NK-92 (cell line): ENCODE measurements around the gene JPH3.

Experiments
- DNase-seq: peaks from one replicate; lab custom pipeline; 2025; ENCODE audit not compliant: unreplicated experiment; lab: John Stamatoyannopoulos, UW

JPH3 gene

DNA sequence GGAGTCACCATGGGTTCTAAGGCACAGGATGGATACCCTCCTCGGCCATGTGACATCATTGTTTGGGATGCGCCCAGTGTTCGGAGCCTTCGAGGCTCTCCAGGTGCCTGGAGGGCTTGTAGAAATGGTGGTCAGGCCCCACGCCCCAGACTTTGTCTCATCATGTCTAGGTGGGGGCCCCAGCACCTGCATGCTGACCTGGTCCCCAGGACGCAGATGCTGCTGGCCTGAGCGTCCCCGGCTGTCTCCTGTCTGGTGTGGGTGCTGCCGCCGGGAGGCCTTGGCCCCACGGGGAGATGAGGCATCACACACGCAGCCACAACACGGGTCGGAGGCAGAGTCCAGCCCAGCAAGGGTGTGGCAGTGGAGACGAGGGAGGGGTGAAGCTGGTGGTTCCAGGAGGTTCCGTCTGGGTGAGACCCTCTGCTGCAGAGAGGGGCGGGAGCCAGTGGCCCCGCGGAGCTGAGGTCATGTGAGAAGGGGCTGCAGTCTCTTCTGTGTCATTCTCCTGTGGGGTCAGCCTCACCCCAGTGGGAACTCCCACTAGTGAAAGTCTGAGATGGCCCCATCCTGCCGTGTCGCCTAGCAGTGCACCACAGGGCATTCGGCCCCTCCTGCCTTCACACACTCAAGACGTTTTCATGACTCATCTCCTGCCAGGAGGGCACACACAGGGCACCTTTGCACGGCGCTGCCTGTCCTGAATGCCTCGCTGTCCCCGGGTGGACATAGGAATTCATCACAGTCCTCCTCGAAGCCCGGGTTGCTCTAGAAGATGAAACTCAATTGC, 46.6 kb downstream of the JPH3 start:
- no peak for DNase-seq

DNA sequence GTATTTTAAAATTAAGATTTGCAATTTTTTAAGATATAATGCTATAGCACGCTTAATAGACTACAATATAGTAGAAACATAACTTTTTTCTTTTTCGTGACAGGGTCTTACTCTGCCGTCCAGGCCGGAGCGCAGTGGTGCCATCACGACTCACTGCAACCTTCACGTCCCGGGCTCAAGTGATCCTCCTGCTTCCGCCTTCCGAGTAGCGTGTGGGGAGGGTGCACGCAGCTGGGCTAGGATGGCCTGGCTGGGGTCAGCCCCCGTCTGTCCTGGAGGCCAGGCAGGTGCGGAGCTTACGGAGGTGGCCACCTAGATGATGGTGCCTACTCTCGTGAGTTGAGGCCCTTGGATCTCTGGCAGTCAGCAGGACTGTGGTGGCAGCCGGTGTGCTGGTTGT, 50.1 kb downstream of the JPH3 start:
- DNase-seq, result no peak

- no peak for DNase-seq
Observed at GRCh38 chr16:87652799-87653198, 50.5 kb downstream of the JPH3 start.

GRCh38 chr16:87653234-87653633, 50.9 kb downstream of the JPH3 start:
- DNase-seq, result no peak

DNA sequence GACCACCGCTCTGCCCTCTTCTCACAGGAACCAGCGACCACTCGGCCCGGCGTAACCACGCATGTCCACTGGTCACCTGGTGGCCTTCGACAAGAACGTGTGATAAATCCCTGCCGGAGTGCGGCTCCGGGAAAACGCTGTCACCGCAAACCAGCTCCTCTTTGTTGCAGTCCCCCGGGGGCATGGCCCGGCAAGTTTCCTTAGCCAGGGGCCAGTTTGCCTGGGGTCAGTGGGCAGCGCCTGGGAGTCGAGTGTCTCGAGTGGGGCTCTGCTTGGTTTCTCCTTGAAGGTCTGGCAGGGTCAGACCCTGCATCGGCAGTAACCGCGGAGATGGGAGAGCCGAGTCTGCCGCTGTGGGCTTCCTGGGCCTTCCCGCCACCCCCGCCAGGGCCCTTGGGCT, 52.5 kb downstream of the JPH3 start:
- no peak for DNase-seq

DNA sequence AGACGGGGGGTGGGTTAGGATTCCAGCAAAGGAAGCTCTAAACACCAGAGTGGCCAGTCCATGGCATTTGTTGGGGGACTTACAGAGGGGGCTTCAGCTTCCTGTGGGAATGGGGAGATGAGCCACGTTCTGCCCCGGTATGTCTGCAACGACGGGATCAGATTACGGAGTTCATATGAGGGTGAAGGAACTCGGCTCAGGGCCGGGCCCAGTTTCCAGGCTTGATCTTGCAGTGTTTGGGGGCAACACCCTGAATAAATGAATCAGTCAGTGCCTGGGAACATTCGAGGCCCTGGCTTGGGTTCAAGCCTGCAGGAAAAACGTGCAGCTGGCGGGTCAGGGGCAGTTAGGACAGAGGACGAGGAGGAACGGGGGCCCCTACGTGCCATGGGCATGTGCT, 54.0 kb downstream of the JPH3 start:
- no peak for DNase-seq

GRCh38 chr16:87657621-87658192, 55.4 kb downstream of the JPH3 start:
- DNase-seq, result no peak

DNA sequence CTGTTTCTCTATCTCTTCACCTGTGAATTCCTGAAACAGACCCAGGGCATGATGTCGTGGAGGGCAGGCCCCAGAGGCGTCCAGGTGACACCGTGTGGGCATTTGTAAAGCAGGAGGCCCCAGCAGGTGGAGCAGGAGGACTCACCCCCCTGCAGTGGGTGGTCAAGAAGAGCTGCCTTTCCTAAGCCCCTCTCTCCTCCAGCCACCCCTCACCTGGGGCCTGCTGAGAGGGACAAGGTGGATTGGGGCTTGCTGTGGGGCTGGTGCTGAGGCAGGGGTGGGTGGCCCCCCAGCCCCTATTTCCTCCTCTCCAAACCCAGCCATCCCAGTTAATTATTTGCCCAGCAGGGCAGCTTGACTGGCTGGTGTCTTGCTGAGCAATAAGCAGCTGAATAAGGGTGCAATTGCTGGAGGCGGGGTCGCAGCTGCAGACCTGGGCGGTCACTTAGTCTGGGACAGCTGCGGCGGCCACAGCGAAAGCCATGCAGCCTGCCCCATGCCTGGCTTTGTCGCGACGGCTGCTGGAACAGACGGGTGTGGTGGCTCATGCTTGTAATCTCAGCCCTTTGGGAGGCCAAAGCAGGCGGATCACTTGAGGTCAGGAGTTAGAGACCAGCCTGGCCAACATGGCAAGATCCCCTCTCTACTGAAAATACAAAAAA, 56.4 kb downstream of the JPH3 start:
- DNase-seq, result no peak

DNA sequence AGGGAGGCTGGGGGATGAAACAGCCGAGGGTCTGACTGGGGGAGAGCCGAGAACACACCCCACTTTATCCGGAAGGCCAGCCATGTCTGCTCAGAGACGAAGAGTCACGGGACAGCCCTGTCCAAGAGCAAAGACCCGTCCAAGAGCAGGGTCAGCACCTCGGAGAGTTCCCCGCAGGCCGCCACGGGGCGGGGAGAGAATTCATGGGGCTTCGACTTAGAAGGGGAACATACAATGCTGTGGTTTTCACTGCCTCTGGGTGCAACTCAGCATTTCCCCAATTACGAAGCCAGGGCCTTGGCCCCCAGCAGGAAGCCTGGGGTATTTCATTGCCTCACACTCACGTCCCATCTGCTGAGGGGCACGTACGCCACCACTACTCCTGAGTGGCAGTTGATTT, 59.3 kb downstream of the JPH3 start:
- DNase-seq, result no peak

DNA sequence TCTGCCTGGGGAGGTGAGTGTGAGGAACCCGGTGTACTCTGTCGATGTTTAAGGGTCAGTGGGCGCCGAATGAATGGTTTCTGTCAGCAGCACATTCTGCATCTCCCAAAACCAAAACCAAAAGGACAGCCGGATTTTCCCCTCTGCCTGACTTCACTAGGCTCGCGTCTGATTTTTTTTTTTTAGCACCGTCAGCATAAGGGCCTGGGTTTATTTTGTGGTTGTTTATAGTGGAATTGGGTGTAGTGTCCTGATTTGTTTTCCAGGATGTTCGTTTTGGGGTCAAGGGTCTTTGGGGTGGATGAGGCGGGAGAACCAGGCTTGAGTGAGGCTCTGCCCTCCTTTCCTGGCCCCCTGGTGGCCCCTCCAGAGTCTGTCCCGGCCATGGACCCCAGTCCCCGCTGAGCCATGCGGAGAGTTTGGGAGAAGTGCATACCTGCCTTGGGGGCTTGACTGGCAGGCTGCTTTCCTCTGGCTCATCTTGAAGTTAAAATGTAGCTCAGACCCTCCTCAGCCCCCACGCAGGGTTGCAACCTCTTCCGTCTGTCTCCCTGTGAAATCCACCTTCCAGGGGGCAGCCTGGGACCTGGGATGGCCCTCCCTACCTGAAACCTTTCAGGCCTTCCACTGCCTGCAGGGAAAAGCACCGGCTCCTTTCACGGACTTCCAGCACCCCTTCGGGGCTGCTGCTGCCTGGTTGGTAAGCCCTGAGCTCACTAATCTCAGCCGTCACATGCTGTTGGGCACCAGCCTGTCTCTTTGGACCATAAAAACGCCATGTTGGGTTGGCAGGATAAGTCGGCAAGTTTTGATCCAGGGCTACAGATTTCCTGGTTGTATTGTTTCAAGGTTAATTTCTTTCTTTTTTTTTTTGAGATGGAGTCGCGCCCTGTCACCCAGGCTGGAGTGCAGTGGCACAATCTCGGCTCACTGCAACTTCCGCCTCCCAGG, 60.2 kb downstream of the JPH3 start:
- no peak for DNase-seq

DNA sequence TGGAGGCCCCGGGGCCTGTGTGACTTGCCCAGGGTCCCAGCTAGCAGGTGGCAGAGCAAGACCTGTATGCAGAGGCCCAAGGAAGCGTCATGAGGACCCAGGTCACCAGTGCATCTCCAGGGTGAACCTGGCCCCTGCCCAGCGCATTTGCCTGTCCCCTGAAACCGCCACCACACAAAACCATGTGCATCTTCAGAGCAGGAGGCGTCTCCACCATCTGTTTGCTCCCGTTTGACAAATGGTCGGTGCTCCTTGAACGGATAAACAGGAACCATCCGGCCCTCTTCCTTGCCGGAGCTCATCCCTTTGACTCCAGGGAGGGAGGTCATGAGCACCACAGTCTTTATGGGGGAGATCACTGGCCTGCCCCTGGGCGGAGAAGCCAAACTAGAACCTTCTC, 62.5 kb downstream of the JPH3 start:
- no peak for DNase-seq

DNA sequence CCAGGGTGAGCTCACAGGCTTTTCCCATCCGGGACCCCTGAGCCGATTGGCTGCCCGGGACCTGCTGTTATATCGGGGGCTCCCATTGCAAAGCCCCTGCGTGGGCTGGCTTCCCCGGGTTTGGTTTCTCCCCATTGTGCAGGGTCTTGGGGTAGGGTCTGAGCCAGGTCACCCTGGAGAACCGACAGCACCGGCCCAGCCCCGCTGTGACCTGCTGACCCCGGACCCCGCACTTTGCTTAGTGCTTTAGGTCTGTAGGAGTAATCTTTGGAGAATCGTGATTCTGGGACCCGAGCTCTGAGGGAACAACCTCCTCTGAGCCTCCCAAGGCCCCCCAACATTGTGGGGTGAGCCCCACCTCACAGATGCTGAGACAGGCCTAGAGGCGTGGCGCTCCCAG, 62.9 kb downstream of the JPH3 start:
- DNase-seq, result no peak

DNA sequence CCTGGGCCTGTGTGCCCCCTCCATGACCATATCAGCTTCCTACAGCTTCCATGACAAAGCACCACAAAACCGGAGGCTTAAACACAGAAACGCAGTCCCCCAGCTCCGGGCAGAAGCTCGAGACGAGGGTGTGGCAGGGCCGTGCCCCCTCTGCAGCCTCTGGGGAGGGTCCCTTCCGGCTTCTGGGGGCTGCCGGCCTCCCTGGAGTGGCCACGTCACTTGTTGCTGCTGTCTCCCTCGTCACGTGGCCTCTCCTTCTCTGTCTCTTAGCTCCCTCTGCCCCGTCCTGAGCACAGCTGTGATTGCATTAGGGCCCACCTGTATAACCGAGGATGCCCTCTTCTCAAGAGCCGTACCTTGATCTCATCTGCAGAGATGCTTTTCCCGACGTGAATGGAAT, 64.6 kb downstream of the JPH3 start:
- DNase-seq, result no peak

- no peak for DNase-seq
Observed at GRCh38 chr16:87667443-87667842, 65.1 kb downstream of the JPH3 start.

DNA sequence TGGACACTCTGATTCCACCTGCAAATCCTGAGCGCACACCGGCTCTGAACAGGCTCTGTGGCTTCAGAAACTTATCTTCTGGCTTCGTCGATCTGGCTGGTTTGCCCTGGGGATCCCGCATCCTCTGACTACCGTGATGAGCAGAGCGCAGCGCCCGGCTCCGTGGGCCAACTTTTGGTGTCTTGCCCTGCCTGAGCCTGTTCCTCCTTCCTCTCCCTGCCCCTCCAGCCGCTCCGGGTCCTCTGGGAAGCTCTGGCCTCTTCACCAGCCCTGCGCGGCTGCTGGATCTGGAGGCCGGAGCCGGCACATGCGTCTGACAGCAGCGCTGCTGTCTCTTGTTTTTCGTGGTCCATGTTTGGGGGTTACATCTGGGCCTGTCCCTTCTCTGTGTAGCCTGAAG, 65.6 kb downstream of the JPH3 start:
- no peak for DNase-seq

DNA sequence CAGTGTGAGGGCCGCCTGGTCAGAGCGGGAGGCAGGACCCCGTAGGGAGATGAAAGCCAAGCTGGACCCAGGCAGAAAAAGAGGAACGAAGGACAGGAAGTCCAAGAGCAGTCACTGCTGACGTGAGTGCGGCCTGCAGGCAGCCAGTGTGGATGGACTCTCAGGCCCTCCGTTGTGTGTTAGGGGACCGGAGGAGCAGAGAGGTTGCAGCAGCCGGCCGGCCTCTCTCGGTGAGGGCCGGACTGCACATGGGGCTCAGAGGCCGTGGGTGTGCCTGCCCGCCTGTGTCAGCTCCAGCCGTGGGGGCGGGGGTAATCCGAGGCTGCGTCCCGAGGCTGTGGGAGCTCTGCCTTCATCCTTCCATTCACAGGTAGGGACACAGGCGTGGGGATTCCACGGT, 67.4 kb downstream of the JPH3 start:
- DNase-seq, result no peak

- DNase-seq, result no peak
Observed at GRCh38 chr16:87671221-87671620, 68.9 kb downstream of the JPH3 start.

GRCh38 chr16:87671715-87672270, 69.5 kb downstream of the JPH3 start:
- DNase-seq, result no peak

- no peak for DNase-seq
Observed at GRCh38 chr16:87674419-87674818, 72.1 kb downstream of the JPH3 start.

GRCh38 chr16:87675111-87675719, 72.9 kb downstream of the JPH3 start:
- DNase-seq, result no peak

DNA sequence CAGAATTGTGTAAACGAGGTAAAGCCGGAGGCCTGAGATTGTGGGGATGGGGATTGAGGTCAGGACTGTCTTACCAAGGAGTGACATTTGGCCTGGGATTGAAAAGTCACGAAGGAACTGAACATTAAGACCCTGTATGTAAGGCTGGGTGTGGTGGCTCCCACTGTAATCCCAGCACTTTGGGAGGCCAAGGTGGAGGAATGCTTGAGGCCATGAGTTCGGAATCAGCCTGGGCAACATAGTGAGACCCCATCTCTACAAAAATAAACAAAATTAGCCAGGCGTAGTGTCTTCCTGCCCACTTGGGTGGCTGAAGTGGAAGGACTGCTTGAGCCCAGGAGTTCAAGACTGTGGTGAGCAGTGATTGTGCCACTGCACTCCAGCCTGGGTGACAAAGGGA, 75.5 kb downstream of the JPH3 start:
- no peak for DNase-seq
